Fibroblast of lung (primary cell): ENCODE data around the gene PCSK5.

Experiments
- EZH2 ChIP-seq: IDR thresholded peaks from 2 replicates; pipeline ENCODE4 v1.5.1; 2012; ENCODE audit warnings: low read length, control low read depth, mild to moderate bottlenecking; ENCODE audit errors: missing control alignments
- TF ChIP-seq, protein P1 (sequence below), 2 donors: IDR thresholded peaks in 1 of 2; conservative IDR thresholded peaks in 1 of 2; 1 replicate in 1 of 2; 2 replicates in 1 of 2; pipeline ENCODE4 v1.5.1; 2011 to 2012; ENCODE audit warnings: low read length in 2 of 2, control low read depth in 1 of 2, inconsistent platforms in 1 of 2, low read depth in 1 of 2, mild to moderate bottlenecking in 1 of 2

DNA sequence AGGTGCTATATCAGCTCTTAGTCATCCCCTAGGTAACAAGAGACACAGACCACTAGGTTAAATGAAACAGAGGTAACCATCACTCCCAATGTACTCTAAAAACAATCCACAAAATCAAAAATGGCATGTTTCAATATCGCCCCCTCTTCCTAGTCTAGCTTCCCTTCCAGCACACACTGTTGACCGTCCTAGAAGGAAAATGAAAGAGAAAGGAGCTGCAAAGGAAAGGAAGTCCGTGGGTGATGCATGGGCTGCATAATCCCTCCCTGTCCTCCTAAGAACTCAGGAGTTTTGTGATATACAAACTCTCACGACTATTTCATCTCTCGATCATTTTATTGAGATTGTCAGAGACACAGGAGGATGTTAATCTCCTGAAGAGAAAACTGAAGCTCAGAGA lies 402.2 kb downstream of the PCSK5 start:
- no peak for TF ChIP-seq EZH2
- TF ChIP-seq, protein P1, sequence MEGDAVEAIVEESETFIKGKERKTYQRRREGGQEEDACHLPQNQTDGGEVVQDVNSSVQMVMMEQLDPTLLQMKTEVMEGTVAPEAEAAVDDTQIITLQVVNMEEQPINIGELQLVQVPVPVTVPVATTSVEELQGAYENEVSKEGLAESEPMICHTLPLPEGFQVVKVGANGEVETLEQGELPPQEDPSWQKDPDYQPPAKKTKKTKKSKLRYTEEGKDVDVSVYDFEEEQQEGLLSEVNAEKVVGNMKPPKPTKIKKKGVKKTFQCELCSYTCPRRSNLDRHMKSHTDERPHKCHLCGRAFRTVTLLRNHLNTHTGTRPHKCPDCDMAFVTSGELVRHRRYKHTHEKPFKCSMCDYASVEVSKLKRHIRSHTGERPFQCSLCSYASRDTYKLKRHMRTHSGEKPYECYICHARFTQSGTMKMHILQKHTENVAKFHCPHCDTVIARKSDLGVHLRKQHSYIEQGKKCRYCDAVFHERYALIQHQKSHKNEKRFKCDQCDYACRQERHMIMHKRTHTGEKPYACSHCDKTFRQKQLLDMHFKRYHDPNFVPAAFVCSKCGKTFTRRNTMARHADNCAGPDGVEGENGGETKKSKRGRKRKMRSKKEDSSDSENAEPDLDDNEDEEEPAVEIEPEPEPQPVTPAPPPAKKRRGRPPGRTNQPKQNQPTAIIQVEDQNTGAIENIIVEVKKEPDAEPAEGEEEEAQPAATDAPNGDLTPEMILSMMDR (conservative IDR thresholded peaks at IDR 0.05 in 1 of 2, IDR thresholded peaks at IDR 0.05 in 1 of 2; ENCODE audit: low read depth in 1 of 2, low read length in 2 of 2), result no peak
